Epithelial cell of proximal tubule (primary cell): ENCODE data around the gene PCDH20. TPM values are rescaled to one million over a fixed set of nuclear protein-coding genes. Genes with fewer than 3 reads are reported as not detected.
"Not testable (repeated sequence)": the region's sequence is repeated elsewhere in the genome, so short reads cannot be mapped to it uniquely, and the experiment has no call there.

Experiments used
- DNase-seq: peaks from one replicate; pipeline ENCODE4 v3.0.0-alpha.2; 2011; ENCODE audit warnings: low read depth
- H3K4me3 ChIP-seq: 2 replicates; pipeline ENCODE4 v1.5.1; 2011; ENCODE audit warnings: low read depth, mild to moderate bottlenecking, low read length
- total RNA-seq: library from RNA; depleted of rRNA; stranded (reverse); fragments of >200 nt; gene quantifications from 2 replicates; pipeline ENCODE4 v1.2.3, GENCODE V29; 2015
- TF ChIP-seq, protein P1 (sequence below): conservative IDR thresholded peaks from 2 replicates; pipeline ENCODE4 v1.5.1; 2012; ENCODE audit warnings: low read depth, mild to moderate bottlenecking, low read length

The PCDH20 gene
- total RNA-seq, 1 donor from 2014 or later, result 1.5 TPM

DNA sequence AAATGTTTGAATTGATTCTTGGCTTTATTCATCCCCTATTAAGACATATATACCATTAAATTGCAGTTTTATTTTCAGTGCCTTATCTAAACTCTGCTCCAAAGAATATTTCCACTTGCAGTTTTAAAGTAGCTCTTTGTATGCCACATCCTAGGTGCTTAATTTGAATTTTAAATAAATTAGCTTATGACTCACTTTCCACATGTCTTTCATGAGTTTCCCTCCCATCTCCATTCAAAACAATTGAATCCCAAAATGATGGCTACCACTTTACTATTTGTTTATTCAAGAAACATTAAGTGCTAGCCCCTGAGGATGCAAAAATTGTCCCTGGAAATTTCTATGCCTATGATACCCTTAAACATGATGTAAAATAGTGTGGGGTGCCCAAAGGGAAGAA lies 19.5 kb downstream of the PCDH20 start:
- DNase-seq, result no peak
- no peak overlapping the region for H3K4me3 ChIP-seq
- TF ChIP-seq, protein P1, sequence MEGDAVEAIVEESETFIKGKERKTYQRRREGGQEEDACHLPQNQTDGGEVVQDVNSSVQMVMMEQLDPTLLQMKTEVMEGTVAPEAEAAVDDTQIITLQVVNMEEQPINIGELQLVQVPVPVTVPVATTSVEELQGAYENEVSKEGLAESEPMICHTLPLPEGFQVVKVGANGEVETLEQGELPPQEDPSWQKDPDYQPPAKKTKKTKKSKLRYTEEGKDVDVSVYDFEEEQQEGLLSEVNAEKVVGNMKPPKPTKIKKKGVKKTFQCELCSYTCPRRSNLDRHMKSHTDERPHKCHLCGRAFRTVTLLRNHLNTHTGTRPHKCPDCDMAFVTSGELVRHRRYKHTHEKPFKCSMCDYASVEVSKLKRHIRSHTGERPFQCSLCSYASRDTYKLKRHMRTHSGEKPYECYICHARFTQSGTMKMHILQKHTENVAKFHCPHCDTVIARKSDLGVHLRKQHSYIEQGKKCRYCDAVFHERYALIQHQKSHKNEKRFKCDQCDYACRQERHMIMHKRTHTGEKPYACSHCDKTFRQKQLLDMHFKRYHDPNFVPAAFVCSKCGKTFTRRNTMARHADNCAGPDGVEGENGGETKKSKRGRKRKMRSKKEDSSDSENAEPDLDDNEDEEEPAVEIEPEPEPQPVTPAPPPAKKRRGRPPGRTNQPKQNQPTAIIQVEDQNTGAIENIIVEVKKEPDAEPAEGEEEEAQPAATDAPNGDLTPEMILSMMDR, result no peak

DNA sequence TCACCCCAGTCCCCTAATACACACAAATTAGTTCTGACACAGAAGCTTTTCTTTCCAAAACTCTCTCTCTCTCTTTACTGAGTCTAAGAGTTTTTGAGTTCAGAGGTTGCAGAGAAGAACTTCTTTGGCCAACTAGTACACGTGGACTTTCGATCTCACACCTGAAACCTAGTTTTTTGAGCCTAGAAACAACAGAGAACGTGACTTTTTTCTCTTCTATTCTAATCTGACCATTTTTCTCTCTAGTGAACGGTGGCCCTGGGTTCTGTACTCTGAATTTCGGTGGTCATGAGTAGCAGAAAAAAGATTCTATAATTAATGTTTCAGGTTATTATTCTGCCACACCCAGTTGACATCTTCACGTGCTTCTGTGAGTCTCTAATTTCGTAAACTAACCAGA lies 24.2 kb downstream of the PCDH20 start:
- DNase-seq, result no peak
- no peak overlapping the region for H3K4me3 ChIP-seq
- TF ChIP-seq, protein P1, result no peak

DNA sequence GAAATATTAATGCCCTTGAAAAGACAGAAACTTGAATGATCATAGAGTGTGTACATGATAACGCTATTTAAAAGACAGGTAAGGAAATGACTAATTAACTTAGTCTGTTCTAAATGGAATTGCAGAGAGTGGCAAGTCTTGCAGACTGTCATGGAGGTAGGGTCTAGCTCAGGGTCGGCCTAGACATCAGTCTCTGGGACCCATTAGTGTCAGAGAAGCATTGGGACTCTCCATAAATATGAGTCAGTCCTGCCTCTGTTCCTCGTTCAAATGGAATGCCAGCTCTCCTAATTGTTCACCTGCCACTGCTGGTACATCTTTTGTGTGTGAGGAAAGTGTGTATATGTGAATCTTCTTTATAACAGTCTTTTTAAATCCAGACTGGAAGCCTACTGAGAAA lies 28.0 kb downstream of the PCDH20 start:
- DNase-seq, result no peak
- TF ChIP-seq, protein P1, result no peak
- no peak overlapping the region for H3K4me3 ChIP-seq

DNA sequence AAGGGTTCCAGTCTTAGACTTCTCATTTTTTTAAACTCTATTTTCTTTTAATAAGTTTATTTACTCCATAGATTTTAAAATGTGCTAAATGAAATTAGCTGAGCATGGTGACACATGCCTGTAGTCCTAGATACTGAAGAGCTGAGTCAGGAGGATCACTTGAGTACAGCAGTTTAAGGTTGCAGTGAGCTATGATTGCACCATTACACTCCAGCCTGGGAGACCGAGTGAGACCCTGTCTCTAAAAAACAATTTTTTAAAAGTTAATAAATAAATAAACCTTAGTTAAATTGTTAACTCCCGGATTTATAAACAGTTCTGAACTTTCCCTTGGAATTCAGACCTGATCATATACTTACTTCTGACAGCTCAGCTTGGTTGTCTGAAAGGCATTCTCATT lies 32.5 kb downstream of the PCDH20 start:
- no peak overlapping the region for H3K4me3 ChIP-seq
- TF ChIP-seq, protein P1, result no peak
- peak; percentile 56 for DNase-seq

DNA sequence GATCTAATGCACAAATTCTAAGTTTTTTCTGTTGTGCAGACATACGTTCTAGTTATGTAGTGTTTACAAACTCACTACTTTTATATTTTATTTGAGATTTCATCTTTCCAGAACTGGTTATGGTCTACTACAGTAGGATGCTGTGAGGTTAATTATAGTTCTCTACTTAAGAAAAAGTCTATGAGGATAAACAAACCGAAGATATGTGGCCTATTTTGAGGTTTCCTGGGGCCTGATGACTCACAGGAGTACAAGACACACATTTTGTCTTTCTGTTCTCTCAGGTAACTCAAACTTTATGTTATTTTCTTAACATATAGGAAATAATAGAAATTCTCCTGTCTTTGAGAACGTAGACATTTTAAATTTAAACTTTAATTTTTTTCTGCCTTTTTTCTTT lies 45.1 kb downstream of the PCDH20 start:
- DNase-seq, result no peak
- TF ChIP-seq, protein P1, result no peak

DNA sequence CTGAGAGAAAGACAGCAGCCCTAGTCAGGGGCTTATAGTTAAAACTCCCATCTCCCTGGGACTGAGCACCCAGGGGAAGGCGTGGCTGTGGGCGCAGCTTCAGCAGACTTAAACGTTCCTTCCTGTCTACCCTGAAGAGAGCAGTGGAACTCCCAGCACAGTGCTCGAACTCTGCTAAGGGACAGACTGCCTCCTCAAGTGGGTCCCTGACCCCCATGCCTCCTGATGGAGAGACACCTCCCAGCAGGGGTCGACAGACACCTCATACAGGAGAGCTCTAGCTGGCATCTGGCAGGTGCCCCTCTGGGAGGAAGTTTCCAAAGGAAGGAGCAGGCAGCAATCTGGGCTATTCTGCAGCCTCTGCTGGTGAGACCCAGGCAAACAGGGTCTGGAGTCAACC lies 51.0 kb downstream of the PCDH20 start:
- not testable (repeated sequence) for H3K4me3 ChIP-seq, DNase-seq

More for the DNA sequence above, 45.1 kb downstream of the PCDH20 start:
- no peak overlapping the region for H3K4me3 ChIP-seq

DNA sequence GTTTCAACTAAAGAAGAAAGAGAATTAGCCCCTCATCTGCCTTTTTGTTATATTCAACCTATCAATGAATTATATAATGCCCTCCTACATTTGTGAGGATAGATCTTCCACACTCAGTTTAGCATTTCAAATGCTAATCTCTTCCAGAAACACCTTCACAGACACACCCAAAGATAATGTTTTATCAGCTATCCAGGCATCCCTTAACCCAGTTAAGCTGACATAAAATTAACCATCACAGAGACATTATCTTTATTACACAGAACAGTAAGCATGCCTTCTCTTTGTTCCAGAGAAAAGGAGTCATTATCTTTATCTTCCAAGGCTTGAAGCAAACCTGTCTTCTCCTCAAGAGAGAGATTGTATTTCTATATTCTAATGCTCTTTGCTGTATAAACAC lies 53.1 kb downstream of the PCDH20 start:
- TF ChIP-seq, protein P1, result no peak
- DNase-seq, result no peak
- H3K4me3 ChIP-seq, result no peak overlapping the region
